GM12892 (cell line): Measurements from ENCODE around the gene ANKRD31.

Experiments used
- POLR2A ChIP-seq: IDR thresholded peaks from 2 replicates; pipeline ENCODE4 v1.6.1; 2011; ENCODE audit warnings: low read depth, low read length, control low read depth
- POLR2AphosphoS5 ChIP-seq: IDR thresholded peaks from 2 replicates; pipeline ENCODE4 v1.6.1; 2011; ENCODE audit warnings: low read depth, low read length, control low read depth
- TAF1 ChIP-seq: IDR thresholded peaks from 2 replicates; pipeline ENCODE4 v1.6.1; 2011; ENCODE audit warnings: low read depth, mild to moderate bottlenecking, control low read depth, low read length, borderline replicate concordance

GRCh38 chr5:75262271-75262670 lies 25.6 kb upstream of the ANKRD31 start:
- no peak for TF ChIP-seq POLR2A
- no peak for TF ChIP-seq POLR2AphosphoS5
- no peak for TF ChIP-seq TAF1
